GM19324 (cell line): ENCODE results near the gene APOC3.
"Not testable (repeated sequence)": the region's sequence is repeated elsewhere in the genome, so short reads cannot be mapped to it uniquely, and the experiment has no call there.

ENCODE experiments used
- ATAC-seq: cut with Tn5 transposase; IDR thresholded peaks from one replicate; pipeline ENCODE4 v1.9.1; 2021; ENCODE audit warnings: mild to moderate bottlenecking, moderate library complexity; ENCODE audit not compliant: unreplicated experiment, low FRiP score

Gene APOC3

GRCh38 chr11:116828632-116829524 is 829 bp upstream of the APOC3 start:
- no peak for ATAC-seq

GRCh38 chr11:116830184-116830912 is 641 bp downstream of the APOC3 start:
- ATAC-seq: no peak

GRCh38 chr11:116831790-116832349 is 2.2 kb downstream of the APOC3 start:
- ATAC-seq: no peak

- no peak for ATAC-seq
Observed at GRCh38 chr11:116832350-116833290, 2.9 kb downstream of the APOC3 start.

- no peak for ATAC-seq
Observed at GRCh38 chr11:116833491-116833815, 3.7 kb downstream of the APOC3 start.

GRCh38 chr11:116833816-116834534 is 4.3 kb downstream of the APOC3 start:
- no peak for ATAC-seq

DNA sequence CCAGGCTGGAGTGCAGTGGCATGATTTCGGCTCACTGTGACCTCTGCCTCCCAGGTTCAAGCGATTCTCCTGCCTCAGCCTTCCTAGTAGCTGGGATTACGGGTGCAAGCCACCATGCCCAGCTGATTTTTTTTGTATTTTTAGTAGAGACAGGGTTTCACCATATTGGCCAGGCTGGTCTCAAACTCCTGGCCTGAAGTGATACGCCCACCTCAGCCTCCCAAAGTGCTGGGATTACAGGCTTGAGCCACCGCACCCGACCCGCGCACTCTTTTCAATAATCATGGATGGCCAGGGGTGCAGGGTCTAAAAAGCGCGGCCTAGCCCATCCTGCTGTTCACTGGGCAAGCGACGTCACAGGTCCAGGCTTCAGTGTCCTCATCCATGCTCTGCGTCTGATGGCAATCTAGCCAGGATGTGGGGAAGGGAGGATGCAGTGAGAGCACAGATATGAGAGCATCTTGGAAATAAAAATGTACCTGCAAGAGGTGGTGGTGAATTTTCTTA is 4.9 kb downstream of the APOC3 start:
- not testable (repeated sequence) for ATAC-seq

GRCh38 chr11:116835042-116835772 is 5.5 kb downstream of the APOC3 start:
- ATAC-seq: no peak

DNA sequence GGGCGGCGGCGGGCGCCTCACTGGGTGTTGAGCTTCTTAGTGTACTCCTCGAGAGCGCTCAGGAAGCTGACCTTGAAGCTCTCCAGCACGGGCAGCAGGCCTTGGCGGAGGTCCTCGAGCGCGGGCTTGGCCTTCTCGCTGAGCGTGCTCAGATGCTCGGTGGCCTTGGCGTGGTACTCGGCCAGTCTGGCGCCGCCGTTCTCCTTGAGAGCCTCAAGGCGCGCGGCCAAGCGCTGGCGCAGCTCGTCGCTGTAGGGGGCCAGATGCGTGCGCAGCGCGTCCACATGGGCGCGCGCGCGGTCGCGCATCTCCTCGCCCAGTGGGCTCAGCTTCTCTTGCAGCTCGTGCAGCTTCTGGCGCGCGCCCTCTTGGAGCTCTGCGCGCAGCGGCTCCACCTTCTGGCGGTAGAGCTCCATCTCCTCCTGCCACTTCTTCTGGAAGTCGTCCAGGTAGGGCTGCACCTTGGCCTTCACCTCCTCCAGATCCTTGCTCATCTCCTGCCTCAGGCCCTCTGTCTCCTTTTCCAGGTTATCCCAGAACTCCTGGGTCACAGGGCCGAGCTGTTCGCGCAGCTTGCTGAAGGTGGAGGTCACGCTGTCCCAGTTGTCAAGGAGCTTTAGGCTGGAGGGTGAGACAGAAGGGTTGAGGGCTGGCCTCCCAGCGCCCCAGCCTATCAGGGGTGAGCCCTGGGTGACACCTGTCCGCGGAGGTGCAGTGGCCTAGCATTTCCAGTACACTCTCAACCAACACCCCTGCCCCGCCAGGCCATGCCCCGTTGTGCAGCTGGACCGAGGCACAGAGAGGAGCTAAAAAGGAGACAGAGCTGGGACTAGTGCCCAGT is 6.3 kb downstream of the APOC3 start:
- ATAC-seq: peak; percentile 63

DNA sequence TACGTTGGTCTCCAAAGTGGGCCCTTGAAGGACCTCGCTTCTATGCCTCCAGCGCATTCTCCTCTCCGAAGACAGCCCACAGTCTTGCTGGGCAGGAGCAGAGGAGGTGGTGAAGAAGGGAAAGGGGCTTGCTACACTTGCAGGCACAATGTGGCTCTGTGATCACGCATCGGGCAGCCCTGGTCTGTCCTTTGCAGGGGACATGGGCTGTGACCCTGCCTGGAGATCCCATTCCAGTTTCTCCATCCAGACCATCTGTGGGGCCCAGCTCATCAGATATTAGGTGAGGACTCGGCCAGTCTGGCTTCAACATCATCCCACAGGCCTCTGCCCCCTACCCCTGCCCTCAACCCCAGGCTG is 6.9 kb downstream of the APOC3 start:
- ATAC-seq: no peak

DNA sequence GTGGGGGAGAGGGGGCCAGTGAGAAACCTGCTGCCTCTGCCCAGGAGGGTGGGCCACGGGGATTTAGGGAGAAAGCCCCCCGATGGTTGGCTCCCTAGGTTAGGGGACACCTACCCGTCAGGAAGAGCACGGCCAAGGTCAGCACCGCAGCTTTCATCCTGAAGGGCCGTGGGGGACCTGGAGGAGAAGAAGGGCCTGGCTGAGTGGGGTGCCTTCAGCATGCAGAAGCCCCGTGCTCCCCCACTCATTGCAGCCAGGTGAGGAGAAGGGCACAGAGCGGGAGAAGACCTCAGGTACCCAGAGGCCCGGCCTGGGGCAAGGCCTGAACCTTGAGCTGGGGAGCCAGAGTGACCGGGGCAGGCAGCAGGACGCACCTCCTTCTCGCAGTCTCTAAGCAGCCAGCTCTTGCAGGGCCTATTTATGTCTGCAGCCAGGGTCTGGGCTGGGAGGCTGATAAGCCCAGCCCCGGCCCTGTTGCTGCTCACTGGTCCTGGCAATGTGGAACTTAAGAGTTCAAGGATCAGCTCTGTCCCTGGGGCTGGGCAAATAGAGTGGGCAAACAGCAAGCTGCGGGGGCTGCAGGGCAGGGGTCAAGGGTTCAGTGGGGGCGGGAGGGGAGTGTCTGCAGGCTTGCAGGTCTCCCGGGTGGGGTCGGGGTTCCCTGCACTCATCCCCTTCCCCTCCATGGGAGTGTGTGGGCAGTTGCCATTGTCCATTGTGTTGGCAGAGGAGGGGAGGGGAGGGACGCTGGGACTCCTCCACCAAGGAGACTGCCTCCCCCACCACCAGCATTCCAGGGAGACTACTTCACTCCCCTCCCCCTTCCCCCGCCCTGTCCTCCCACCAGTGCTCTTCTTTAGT is 7.8 kb downstream of the APOC3 start, which contains the start of gene APOA1:
Gene APOA1, minus strand, starts transcription at position 392 of the 861 bp plus-strand sequence. Its CDS starts 235 bp downstream, at position 157.
- no peak for ATAC-seq

DNA sequence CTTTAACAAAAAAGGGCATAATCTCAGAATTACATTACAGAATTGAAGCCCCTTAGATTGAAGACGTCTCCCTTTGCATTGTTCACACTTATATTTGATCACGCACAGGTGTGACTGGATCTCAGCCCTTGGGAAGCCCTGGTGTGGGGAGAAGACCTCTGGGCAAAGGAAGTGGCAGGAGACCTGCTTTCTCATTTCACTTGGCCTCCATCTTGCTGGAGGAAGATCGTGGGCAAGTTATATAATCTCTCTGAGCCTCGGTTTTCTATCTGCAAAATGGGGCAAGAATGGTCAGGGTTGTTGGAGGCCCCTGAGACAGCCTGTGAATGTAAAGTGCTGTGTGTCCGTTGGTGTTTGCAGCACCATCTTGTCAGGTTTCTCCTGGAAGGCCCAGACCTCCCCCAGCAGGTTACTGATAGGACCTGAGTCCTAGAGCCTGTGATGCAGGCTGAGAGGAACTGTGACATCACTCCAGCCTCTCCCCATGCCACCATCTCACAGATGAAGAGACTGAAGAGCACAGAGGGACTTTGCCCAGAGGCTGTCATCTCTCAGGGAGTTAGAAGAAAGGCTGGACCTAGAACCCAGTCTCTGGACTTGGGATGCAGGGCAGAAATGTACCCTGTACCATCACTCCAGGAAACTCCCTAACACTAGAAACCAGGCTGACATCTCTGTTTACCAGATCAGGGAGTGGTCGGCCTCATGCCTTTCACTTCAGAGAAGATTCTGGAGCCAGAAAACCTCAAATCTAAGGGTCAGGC is 8.8 kb downstream of the APOC3 start:
- no peak for ATAC-seq

DNA sequence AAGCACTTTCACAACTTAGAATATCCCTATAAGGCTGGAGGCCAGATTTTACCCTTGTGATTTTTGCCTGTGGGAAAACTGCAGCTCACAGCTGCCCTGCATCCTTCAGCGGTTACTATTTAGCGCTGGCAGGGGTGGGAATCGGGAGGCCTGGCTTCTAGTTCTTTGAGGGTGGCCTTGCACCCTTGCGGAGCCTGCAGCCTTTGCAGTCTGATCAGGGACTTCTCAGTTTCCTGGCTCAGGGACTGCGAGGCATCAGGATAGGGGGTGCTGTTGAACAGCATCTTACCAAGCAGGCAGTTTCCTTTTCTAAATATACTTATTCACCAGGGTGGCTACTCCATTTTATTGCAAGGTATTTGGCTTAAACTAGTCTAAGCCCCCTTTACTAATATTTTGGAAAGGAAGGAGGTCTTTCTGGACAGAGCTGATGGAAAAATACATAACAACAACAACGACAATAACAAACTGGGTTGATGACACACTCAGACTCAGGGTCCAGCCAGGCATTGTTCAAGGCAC is 10.6 kb downstream of the APOC3 start:
- ATAC-seq: no peak

DNA sequence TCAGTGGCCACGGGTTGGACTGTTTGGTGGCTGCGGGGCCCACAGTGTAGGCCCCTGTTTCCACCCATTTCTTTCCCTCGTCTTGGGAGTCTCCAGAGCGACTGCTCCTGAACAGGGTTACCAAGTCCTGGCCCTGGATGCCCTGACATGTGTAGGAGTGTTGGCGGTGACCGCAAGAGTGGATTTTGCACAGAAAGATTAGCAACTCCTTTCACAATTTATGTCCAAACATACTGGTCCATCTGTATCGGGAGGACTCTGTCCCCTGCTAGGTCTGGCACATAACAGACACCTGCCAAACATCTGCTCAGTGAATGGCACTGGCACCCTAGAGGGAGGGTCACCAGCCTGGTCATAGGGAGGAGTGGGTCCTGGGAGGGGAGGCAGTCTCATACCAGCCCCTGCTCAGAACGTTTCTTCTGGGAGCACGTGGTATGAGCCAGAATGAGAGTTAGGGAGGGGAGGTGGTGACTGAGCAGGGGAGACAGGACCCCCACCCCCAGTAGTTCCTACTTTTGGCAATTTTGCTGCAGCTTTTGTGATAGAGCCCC is 11.1 kb downstream of the APOC3 start:
- ATAC-seq: no peak

- no peak for ATAC-seq
Observed at GRCh38 chr11:116842117-116842516, 12.4 kb downstream of the APOC3 start.

DNA sequence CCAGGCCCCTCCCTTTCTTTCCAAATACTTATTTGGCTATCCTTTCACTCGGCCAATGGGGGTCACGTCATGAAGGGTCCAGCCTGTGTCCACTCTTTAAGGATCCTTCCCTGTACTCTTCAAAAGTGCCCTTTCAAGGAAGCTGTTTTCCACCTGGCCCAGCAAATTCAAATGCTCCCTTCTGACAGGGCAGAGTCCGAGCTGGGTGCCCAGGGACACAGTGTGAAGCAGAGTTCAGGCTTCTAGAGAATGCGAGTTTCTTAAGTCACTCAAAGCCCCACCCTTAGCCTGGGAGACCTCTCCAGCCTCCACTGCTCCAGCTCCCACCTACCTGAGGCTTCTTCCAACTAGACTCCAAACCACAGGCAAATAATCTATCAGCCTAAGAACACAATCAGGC is 13.2 kb downstream of the APOC3 start:
- no peak for ATAC-seq
